IMR-90 (cell line): ENCODE measurements around the gene SLC47A2. TPM values are rescaled to one million over a fixed set of nuclear protein-coding genes. Genes with fewer than 3 reads are reported as not detected.

ENCODE experiments used
- ATAC-seq: fragments of 200-7000 bp; cut with Tn5 transposase; 2 replicates; pipeline ENCODE4 v1.9.1; 2020; ENCODE audit warnings: low read depth, mild to moderate bottlenecking, moderate library complexity
- BruUV-seq: library from RNA; stranded (reverse); fragments of 400-500 nt; replicated peaks from 2 replicates; lab custom pipeline; 2021; lab: Mats Ljungman, UMichigan
- CTCF ChIA-PET: fragments of 300-600 bp; formaldehyde crosslinking; extraction: SDS; loops from one replicate; lab custom pipeline; 2021; ENCODE audit warnings: antibody characterized with exemption; lab: Yijun Ruan, JAX
- POLR2A ChIA-PET: fragments of 300-600 bp; sonication (Branson Sonifier 250); formaldehyde crosslinking; loops from one replicate; lab custom pipeline; 2022; ENCODE audit warnings: antibody characterized with exemption; ENCODE audit not compliant: unreplicated experiment; lab: Charles Lee
- DNase-seq: peaks from one replicate; pipeline ENCODE4 v3.0.0; 2013
- H2AFZ ChIP-seq: replicated peaks from 2 replicates; pipeline ENCODE3; 2013; ENCODE audit warnings: low read length, mild to moderate bottlenecking; ENCODE audit not compliant: poor library complexity
- H2AK5ac ChIP-seq: 2 replicates; pipeline ENCODE4 v1.6.1; 2013; ENCODE audit warnings: low read depth, low read length, inconsistent platforms
- H2AK9ac ChIP-seq: replicated peaks from 2 replicates; pipeline ENCODE3; 2013; ENCODE audit warnings: mild to moderate bottlenecking, low read depth, low read length, moderate library complexity; ENCODE audit not compliant: poor library complexity
- H2BK120ac ChIP-seq: 2 replicates; pipeline ENCODE4 v1.6.1; 2013; ENCODE audit warnings: low read depth, low read length, inconsistent platforms
- H2BK15ac ChIP-seq: 3 replicates; pipeline ENCODE4 v1.6.1; 2013; ENCODE audit warnings: low read depth, low read length, inconsistent platforms
- H2BK20ac ChIP-seq: 2 replicates; pipeline ENCODE4 v1.6.1; 2013; ENCODE audit warnings: low read depth, mild to moderate bottlenecking, inconsistent platforms, low read length, moderate library complexity
- H2BK5ac ChIP-seq: 2 replicates; pipeline ENCODE4 v1.6.1; 2013; ENCODE audit warnings: mild to moderate bottlenecking, low read depth, low read length, inconsistent platforms; ENCODE audit not compliant: poor library complexity, severe bottlenecking
- H3K14ac ChIP-seq: replicated peaks from 2 replicates; pipeline ENCODE4 v1.6.1; 2013; ENCODE audit warnings: low read depth, low read length, inconsistent platforms
- H3K18ac ChIP-seq: 2 replicates; pipeline ENCODE4 v1.6.1; 2013; ENCODE audit warnings: low read depth, low read length, control low read depth
- H3K23ac ChIP-seq: 2 replicates; pipeline ENCODE4 v1.6.1; 2013; ENCODE audit warnings: low read depth, low read length, inconsistent platforms
- H3K27ac ChIP-seq: 2 replicates; pipeline ENCODE4 v1.5.1; 2013; ENCODE audit warnings: mild to moderate bottlenecking, control low read depth, low read length; ENCODE audit not compliant: insufficient read depth
- H3K27me3 ChIP-seq: 2 replicates; pipeline ENCODE4 v1.6.1; 2013; ENCODE audit warnings: low read length; ENCODE audit not compliant: control insufficient read depth, insufficient read depth
- H3K36me3 ChIP-seq: 2 replicates; pipeline ENCODE4 v1.6.1; 2013; ENCODE audit warnings: low read length, mixed read lengths; ENCODE audit not compliant: control insufficient read depth, insufficient read depth
- H3K4ac ChIP-seq: 2 replicates; pipeline ENCODE4 v1.6.1; 2013; ENCODE audit warnings: low read depth, low read length, inconsistent platforms
- H3K4me1 ChIP-seq: 2 replicates; pipeline ENCODE4 v1.6.1; 2013; ENCODE audit warnings: low read length, mixed read lengths; ENCODE audit not compliant: control insufficient read depth, insufficient read depth
- H3K4me2 ChIP-seq: 2 replicates; pipeline ENCODE4 v1.6.1; 2013; ENCODE audit warnings: low read depth, mild to moderate bottlenecking, control low read depth, low read length, moderate library complexity
- H3K4me3 ChIP-seq: 2 replicates; pipeline ENCODE4 v1.5.1; 2013; ENCODE audit warnings: low read depth, mild to moderate bottlenecking, control low read depth, low read length, moderate library complexity; ENCODE audit not compliant: insufficient read depth
- H3K56ac ChIP-seq: 2 replicates; pipeline ENCODE4 v1.6.1; 2013; ENCODE audit warnings: low read length, inconsistent platforms; ENCODE audit not compliant: insufficient read depth; ENCODE audit errors: extremely low read depth
- H3K79me1 ChIP-seq, 2 experiments: 2 replicates each; pipeline ENCODE4 v1.6.1; 2013; ENCODE audit warnings: low read length in 2 of 2, inconsistent platforms in 1 of 2, low read depth in 1 of 2
- H3K9ac ChIP-seq: 2 replicates; pipeline ENCODE4 v1.6.1; 2013; ENCODE audit warnings: low read depth, low read length, control low read depth
- H3K9me1 ChIP-seq: 2 replicates; pipeline ENCODE4 v1.6.1; 2013; ENCODE audit warnings: low read length, inconsistent platforms; ENCODE audit not compliant: insufficient read depth
- H3K9me3 ChIP-seq: 2 replicates; pipeline ENCODE4 v1.6.1; 2013; ENCODE audit warnings: low read length; ENCODE audit not compliant: control insufficient read depth, insufficient read depth
- H4K20me1 ChIP-seq: 2 replicates; pipeline ENCODE4 v1.6.1; 2013; ENCODE audit warnings: low read length, inconsistent platforms; ENCODE audit not compliant: insufficient read depth
- H4K5ac ChIP-seq: 2 replicates; pipeline ENCODE4 v1.6.1; 2013; ENCODE audit warnings: mild to moderate bottlenecking, low read depth, low read length, control low read depth
- H4K8ac ChIP-seq, 2 experiments: 2 replicates each; pipeline ENCODE4 v1.6.1; 2013; ENCODE audit warnings: low read depth in 2 of 2, low read length in 2 of 2, control low read depth in 1 of 2, inconsistent platforms in 1 of 2
- H4K91ac ChIP-seq: 2 replicates; pipeline ENCODE4 v1.6.1; 2013; ENCODE audit warnings: low read depth, low read length, inconsistent platforms; ENCODE audit not compliant: insufficient read depth
- FOS ChIP-seq: fragments of 150-350 bp; IDR thresholded peaks from 2 replicates; pipeline ENCODE4 v1.6.1; 2016; ENCODE audit warnings: low read depth, low read length
- WGBS, 2 experiments: methylation state at CpG; one replicate each; pipeline versions ENCODE4 v1.1.5 to v1.1.7; 2013; ENCODE audit warnings: missing lambda C conversion rate in 2 of 2; ENCODE audit not compliant: insufficient read length in 1 of 2; ENCODE audit errors: extremely low coverage in 2 of 2; 5-methylcytosine and 5-hydroxymethylcytosine counted together
- dilution Hi-C: fragments of 300-500 bp; cut with HindIII; formaldehyde crosslinking; loops from one replicate; pipeline ENCODE4 v1.14.3; 2018; ENCODE audit warnings: low sequenced_read_pairs; ENCODE audit not compliant: unreplicated experiment
- in situ Hi-C: fragments of 300-500 bp; cut with MboI; formaldehyde crosslinking; loops from 3 replicates; pipeline ENCODE4 v1.14.3; 2019; ENCODE audit warnings: low sequenced_read_pairs, inconsistent platforms, mixed read lengths
- intact Hi-C: fragments of 100-400 bp; cut with micrococcal nuclease; formaldehyde crosslinking; loops from 2 replicates; pipeline ENCODE4 v1.10.0; 2022
- polyA plus RNA-seq, 3 experiments: library from polyadenylated mRNA; depleted of rRNA; stranded (reverse); fragments of >200 nt; gene quantifications; 2 replicates each; pipeline ENCODE4 v1.2.3, GENCODE V29; 2012; ENCODE audit warnings: low replicate concordance in 1 of 3
- total RNA-seq: library from RNA; depleted of rRNA; stranded (reverse); fragments of >200 nt; gene quantifications from 2 replicates; pipeline ENCODE4 v1.2.3, GENCODE V29; 2012

Gene SLC47A2
- total and polyA plus RNA-seq, 2 of the 4 experiments (the other 2 are of a cell fraction), result not detected

GRCh38 chr17:19759568-19760549 lies 43.5 kb upstream of the SLC47A2 start:
- H2AK9ac ChIP-seq, result no peak overlapping the region
- H4K5ac ChIP-seq, result no peak overlapping the region
- intact Hi-C loops (loop anchor here (5.0 kb wide), 1 partner anchor 383 kb away; the partner anchor contains the start of gene MAPK7), in situ Hi-C loops (loop anchor here (5.0 kb wide), 2 partner anchors 238 to 398 kb away; partner anchors contain the start of gene B9D1), dilution Hi-C loops (no loop called here)
- no peak for TF ChIP-seq FOS
- H3K36me3 ChIP-seq, result no peaks in the 10 kb centered on the region
- no peak overlapping the region for H3K4me2 ChIP-seq
- no peak overlapping the region for H2BK5ac ChIP-seq
- POLR2A ChIA-PET, result no interaction called here
- no peak overlapping the region for H3K4ac ChIP-seq
- no peak overlapping the region for H3K23ac ChIP-seq
- no peak overlapping the region for H3K4me3 ChIP-seq
- no peak overlapping the region for H2AK5ac ChIP-seq
- 0 out of 2 replicates have a peak, but pooled peaks cover 2% of the 10 kb centered on the region for H3K9me3 ChIP-seq
- H3K4me1 ChIP-seq, result no peaks in the 10 kb centered on the region
- H3K79me1 ChIP-seq, result no peaks in the 10 kb centered on the region
- no peak overlapping the region for H3K9ac ChIP-seq
- DNase-seq (no peak), ATAC-seq (no peak)
- no peak overlapping the region for H2BK15ac ChIP-seq
- H3K9me1 ChIP-seq, result no peaks in the 10 kb centered on the region
- no peak overlapping the region for H4K8ac ChIP-seq
- H3K27ac ChIP-seq, result no peak overlapping the region
- WGBS, 2 experiments, result 94% methylated on average over 3 of the region's 24 CpGs; no CpG with 5 or more reads in 1 of the 2 experiments
- BruUV-seq, result no TSS peak
- no peak overlapping the region for H4K91ac ChIP-seq
- no peak overlapping the region for H2BK20ac ChIP-seq
- H3K18ac ChIP-seq, result no peak overlapping the region
- peaks cover 52% of the 10 kb centered on the region for H3K27me3 ChIP-seq
- CTCF ChIA-PET, result interaction anchor here (1.0 kb wide), 1 partner anchor 247 kb away, joined by 3 read pairs; no protein-coding TSS in a partner anchor
- H3K14ac ChIP-seq, result no peak overlapping the region
- H2BK120ac ChIP-seq, result no peak overlapping the region
- H3K56ac ChIP-seq, result no peak overlapping the region
- no peaks in the 10 kb centered on the region for H4K20me1 ChIP-seq
- peak overlapping the region; percentile 13 for H2AFZ ChIP-seq
